GM12892 (cell line): ENCODE results near the gene POMGNT1.

Experiments used
- POLR2A ChIP-seq: IDR thresholded peaks from 2 replicates; pipeline ENCODE4 v1.6.1; 2011; ENCODE audit warnings: low read depth, low read length, control low read depth
- POLR2AphosphoS5 ChIP-seq: IDR thresholded peaks from 2 replicates; pipeline ENCODE4 v1.6.1; 2011; ENCODE audit warnings: low read depth, low read length, control low read depth

- TF ChIP-seq POLR2A (no peak), POLR2AphosphoS5 (no peak)
Measured at GRCh38 chr1:46181343-46182260, 16.6 kb downstream of the POMGNT1 start.
